Measurements from ENCODE around the gene PRKCH.
A peak's percentile ranks its signal among the peaks of the same experiment; 100 is the strongest.

GRCh38 chr14:61475316-61475715 lies 153.9 kb downstream of the PRKCH start:
- TF ChIP-seq CTCF (IDR thresholded peaks at IDR 0.05) (peak; percentile 81), ZFX (IDR thresholded peaks at IDR 0.05; ENCODE audit: borderline replicate concordance) (no peak)

Measured in 22Rv1 (cell line).